ENCODE measurements around the gene DLG1.
A peak's percentile ranks its signal among the peaks of the same experiment; 100 is the strongest.

DLG1 gene

GRCh38 chr3:197137751-197138150, 160.7 kb downstream of the DLG1 start:
- Histone ChIP-seq H3K4me2 (ENCODE audit: low read length, poor library complexity, severe bottlenecking) (no peak overlapping the region), H3K4me3 (ENCODE audit: insufficient read depth in 1 of 2, low read depth in 1 of 2, low read length in 2 of 2) (no peak overlapping the region), H3K14ac (ENCODE audit: low read length in 2 of 2) (no peak overlapping the region), H2BK15ac (ENCODE audit: low read depth, poor library complexity, severe bottlenecking) (no peak overlapping the region), H2BK120ac (ENCODE audit: low read depth, low read length) (no peak overlapping the region), H3K79me1 (replicated peaks; ENCODE audit: low read length, poor library complexity, severe bottlenecking) (peaks cover 4% of the 10 kb centered on the region), H2AK5ac (ENCODE audit: low read length, severe bottlenecking) (no peak overlapping the region), H3K4ac (ENCODE audit: low read depth in 1 of 2, low read length in 2 of 2) (no peak overlapping the region), H3K36me3 (ENCODE audit: control insufficient read depth in 1 of 2, insufficient read depth in 2 of 2, low read depth in 1 of 2, low read length in 2 of 2) (peaks cover 18 to 73% of the 10 kb centered on the region in 2 experiments), H3K27ac (ENCODE audit: low read length, poor library complexity, severe bottlenecking) (no peak overlapping the region), H3K9me3 (ENCODE audit: control insufficient read depth, low read length) (no peaks in the 10 kb centered on the region), H3K9ac (ENCODE audit: low read length) (no peak overlapping the region), H3K27me3 (ENCODE audit: control insufficient read depth in 1 of 2, insufficient read depth in 1 of 2, low read length in 2 of 2) (no peaks in the 10 kb centered on the region), H3K23ac (ENCODE audit: low read length in 2 of 2) (no peak overlapping the region), H2BK5ac (ENCODE audit: low read depth, low read length, poor library complexity, severe bottlenecking) (no peak overlapping the region), H2AFZ (ENCODE audit: low read depth, low read length) (no peak overlapping the region), H4K8ac (ENCODE audit: low read length) (no peak overlapping the region), H3K4me1 (ENCODE audit: control insufficient read depth, insufficient read depth, low read depth, low read length) (no peaks in the 10 kb centered on the region), H3K18ac (ENCODE audit: low read depth in 1 of 2, low read length in 2 of 2) (no peak overlapping the region), H2BK12ac (ENCODE audit: low read length in 2 of 2) (no peak overlapping the region), H4K91ac (ENCODE audit: low read length) (no peak overlapping the region)
- DNase-seq = no peak
- WGBS = 100% methylated on average over 1 of the region's 5 CpGs

GRCh38 chr3:197136744-197137143, 161.7 kb downstream of the DLG1 start:
- H3K14ac ChIP-seq (ENCODE audit: low read length in 2 of 2) = no peak overlapping the region
- peaks cover 18 to 73% of the 10 kb centered on the region in 2 experiments for H3K36me3 ChIP-seq (ENCODE audit: control insufficient read depth in 1 of 2, insufficient read depth in 2 of 2, low read depth in 1 of 2, low read length in 2 of 2)
- H3K27me3 ChIP-seq (ENCODE audit: control insufficient read depth in 1 of 2, insufficient read depth in 1 of 2, low read length in 2 of 2) = no peaks in the 10 kb centered on the region
- H3K4me1 ChIP-seq (ENCODE audit: control insufficient read depth, insufficient read depth, low read depth, low read length) = no peaks in the 10 kb centered on the region
- H4K91ac ChIP-seq (ENCODE audit: low read length) = no peak overlapping the region
- peaks cover 4% of the 10 kb centered on the region for H3K79me1 ChIP-seq (replicated peaks; ENCODE audit: low read length, poor library complexity, severe bottlenecking)
- WGBS = 96% methylated on average over 3 of the region's 3 CpGs
- no peak overlapping the region for H3K4me2 ChIP-seq (ENCODE audit: low read length, poor library complexity, severe bottlenecking)
- no peak overlapping the region for H2AFZ ChIP-seq (ENCODE audit: low read depth, low read length)
- no peak for DNase-seq
- H3K4ac ChIP-seq (ENCODE audit: low read depth in 1 of 2, low read length in 2 of 2) = no peak overlapping the region
- no peak overlapping the region for H3K9ac ChIP-seq (ENCODE audit: low read length)
- H3K23ac ChIP-seq (ENCODE audit: low read length in 2 of 2) = no peak overlapping the region
- H2BK5ac ChIP-seq (ENCODE audit: low read depth, low read length, poor library complexity, severe bottlenecking) = no peak overlapping the region
- H4K8ac ChIP-seq (ENCODE audit: low read length) = no peak overlapping the region
- no peak overlapping the region for H2BK12ac ChIP-seq (ENCODE audit: low read length in 2 of 2)
- no peaks in the 10 kb centered on the region for H3K9me3 ChIP-seq (ENCODE audit: control insufficient read depth, low read length)
- no peak overlapping the region for H3K18ac ChIP-seq (ENCODE audit: low read depth in 1 of 2, low read length in 2 of 2)
- H2BK15ac ChIP-seq (ENCODE audit: low read depth, poor library complexity, severe bottlenecking) = no peak overlapping the region
- no peak overlapping the region for H2AK5ac ChIP-seq (ENCODE audit: low read length, severe bottlenecking)
- H3K4me3 ChIP-seq (ENCODE audit: insufficient read depth in 1 of 2, low read depth in 1 of 2, low read length in 2 of 2) = no peak overlapping the region
- H3K27ac ChIP-seq (ENCODE audit: low read length, poor library complexity, severe bottlenecking) = no peak overlapping the region
- H2BK120ac ChIP-seq (ENCODE audit: low read depth, low read length) = no peak overlapping the region

GRCh38 chr3:197135212-197135611, 163.2 kb downstream of the DLG1 start:
- no peak overlapping the region for H2BK5ac ChIP-seq (ENCODE audit: low read depth, low read length, poor library complexity, severe bottlenecking)
- peaks cover 4% of the 10 kb centered on the region for H3K79me1 ChIP-seq (replicated peaks; ENCODE audit: low read length, poor library complexity, severe bottlenecking)
- no peak overlapping the region for H3K14ac ChIP-seq (ENCODE audit: low read length in 2 of 2)
- no peak overlapping the region for H2AFZ ChIP-seq (ENCODE audit: low read depth, low read length)
- no peak overlapping the region for H3K27ac ChIP-seq (ENCODE audit: low read length, poor library complexity, severe bottlenecking)
- no peak overlapping the region for H3K9ac ChIP-seq (ENCODE audit: low read length)
- H2AK5ac ChIP-seq (ENCODE audit: low read length, severe bottlenecking) = no peak overlapping the region
- H2BK12ac ChIP-seq (ENCODE audit: low read length in 2 of 2) = no peak overlapping the region
- H3K9me3 ChIP-seq (ENCODE audit: control insufficient read depth, low read length) = no peaks in the 10 kb centered on the region
- H3K36me3 ChIP-seq (ENCODE audit: control insufficient read depth in 1 of 2, insufficient read depth in 2 of 2, low read depth in 1 of 2, low read length in 2 of 2) = peaks cover 18 to 72% of the 10 kb centered on the region in 2 experiments
- no peak overlapping the region for H3K4me2 ChIP-seq (ENCODE audit: low read length, poor library complexity, severe bottlenecking)
- WGBS = 97% methylated on average over 3 of the region's 5 CpGs
- H4K8ac ChIP-seq (ENCODE audit: low read length) = no peak overlapping the region
- no peak overlapping the region for H4K91ac ChIP-seq (ENCODE audit: low read length)
- no peak overlapping the region for H2BK120ac ChIP-seq (ENCODE audit: low read depth, low read length)
- no peak overlapping the region for H2BK15ac ChIP-seq (ENCODE audit: low read depth, poor library complexity, severe bottlenecking)
- no peak overlapping the region for H3K4me3 ChIP-seq (ENCODE audit: insufficient read depth in 1 of 2, low read depth in 1 of 2, low read length in 2 of 2)
- no peaks in the 10 kb centered on the region for H3K27me3 ChIP-seq (ENCODE audit: control insufficient read depth in 1 of 2, insufficient read depth in 1 of 2, low read length in 2 of 2)
- no peak overlapping the region for H3K4ac ChIP-seq (ENCODE audit: low read depth in 1 of 2, low read length in 2 of 2)
- no peak overlapping the region for H3K18ac ChIP-seq (ENCODE audit: low read depth in 1 of 2, low read length in 2 of 2)
- no peaks in the 10 kb centered on the region for H3K4me1 ChIP-seq (ENCODE audit: control insufficient read depth, insufficient read depth, low read depth, low read length)
- DNase-seq = no peak
- H3K23ac ChIP-seq (ENCODE audit: low read length in 2 of 2) = no peak overlapping the region

GRCh38 chr3:197132916-197133530, 165.4 kb downstream of the DLG1 start:
- Histone ChIP-seq H2BK5ac (ENCODE audit: low read depth, low read length, poor library complexity, severe bottlenecking) (no peak overlapping the region), H3K27ac (ENCODE audit: low read length, poor library complexity, severe bottlenecking) (no peak overlapping the region), H3K9ac (ENCODE audit: low read length) (no peak overlapping the region), H3K36me3 (ENCODE audit: control insufficient read depth in 1 of 2, insufficient read depth in 2 of 2, low read depth in 1 of 2, low read length in 2 of 2) (peaks cover 23 to 75% of the 10 kb centered on the region in 2 experiments), H2BK120ac (ENCODE audit: low read depth, low read length) (no peak overlapping the region), H3K4me2 (ENCODE audit: low read length, poor library complexity, severe bottlenecking) (no peak overlapping the region), H3K14ac (ENCODE audit: low read length in 2 of 2) (no peak overlapping the region), H4K8ac (ENCODE audit: low read length) (no peak overlapping the region), H3K27me3 (ENCODE audit: control insufficient read depth in 1 of 2, insufficient read depth in 1 of 2, low read length in 2 of 2) (no peaks in the 10 kb centered on the region), H2BK12ac (ENCODE audit: low read length in 2 of 2) (no peak overlapping the region), H2AFZ (ENCODE audit: low read depth, low read length) (no peak overlapping the region), H3K4me1 (ENCODE audit: control insufficient read depth, insufficient read depth, low read depth, low read length) (no peaks in the 10 kb centered on the region), H2AK5ac (ENCODE audit: low read length, severe bottlenecking) (no peak overlapping the region), H4K91ac (ENCODE audit: low read length) (no peak overlapping the region), H3K9me3 (ENCODE audit: control insufficient read depth, low read length) (no peaks in the 10 kb centered on the region), H3K4me3 (ENCODE audit: insufficient read depth in 1 of 2, low read depth in 1 of 2, low read length in 2 of 2) (no peak overlapping the region), H3K79me1 (replicated peaks; ENCODE audit: low read length, poor library complexity, severe bottlenecking) (peaks cover 7% of the 10 kb centered on the region), H3K23ac (ENCODE audit: low read length in 2 of 2) (no peak overlapping the region), H2BK15ac (ENCODE audit: low read depth, poor library complexity, severe bottlenecking) (no peak overlapping the region), H3K18ac (ENCODE audit: low read depth in 1 of 2, low read length in 2 of 2) (no peak overlapping the region), H3K4ac (ENCODE audit: low read depth in 1 of 2, low read length in 2 of 2) (no peak overlapping the region)
- DNase-seq = peak; percentile 15
- WGBS = 91% methylated on average over 1 of the region's 2 CpGs
